Peyer's patch (tissue), 4 donors: ENCODE results near the gene KCNJ9. TPM values are rescaled to one million over a fixed set of nuclear protein-coding genes. Genes with fewer than 3 reads are reported as not detected.
"Not testable (repeated sequence)": the region's sequence is repeated elsewhere in the genome, so short reads cannot be mapped to it uniquely, and the experiment has no call there.

Experiments
- DNase-seq, 3 donors: peaks; one replicate each; pipeline ENCODE4 v3.0.0-alpha.2; 2017 to 2019
- H3K27ac ChIP-seq, 4 donors: fragments of 200-600 bp; sonication (generic); one replicate each; pipeline ENCODE4 v1.5.1; 2016 to 2019
- H3K27me3 ChIP-seq, 2 donors: fragments of 200-600 bp; sonication (generic); one replicate each; pipeline ENCODE4 v1.5.1; 2019
- H3K36me3 ChIP-seq, 3 donors: fragments of 200-600 bp; sonication (generic); one replicate each; pipeline ENCODE4 v1.5.1; 2016 to 2019
- H3K4me1 ChIP-seq, 4 donors: fragments of 200-600 bp; sonication (generic); one replicate each; pipeline ENCODE4 v1.5.1; 2016 to 2019
- H3K4me3 ChIP-seq, 4 donors: fragments of 200-600 bp; sonication (generic); 1 replicate in 3 of 4; 2 replicates in 1 of 4; pipeline ENCODE4 v1.5.1; 2016 to 2019; ENCODE audit warnings: mild to moderate bottlenecking in 1 of 4
- H3K9me3 ChIP-seq, 4 donors: fragments of 200-600 bp; sonication (generic); one replicate each; pipeline ENCODE4 v1.5.1; 2016 to 2019; ENCODE audit warnings: mild to moderate bottlenecking in 1 of 4
- CTCF ChIP-seq, 6 experiments: fragments of 450-650 bp in 4 of 6; fragments of 200-600 bp in 2 of 6; sonication (generic) in 1 of 6; IDR thresholded peaks; one replicate each; pipeline ENCODE4 v1.5.1; 2017 to 2019; ENCODE audit warnings: antibody characterized with exemption in 6 of 6, mild to moderate bottlenecking in 3 of 6, moderate library complexity in 1 of 6
- POLR2A ChIP-seq, 2 donors: fragments of 450-650 bp; IDR thresholded peaks; one replicate each; pipeline ENCODE4 v1.5.1; 2017; ENCODE audit warnings: antibody characterized with exemption in 2 of 2, mild to moderate bottlenecking in 2 of 2, moderate library complexity in 2 of 2
- total RNA-seq, 4 donors: library from RNA; depleted of rRNA; stranded (reverse); fragments of >200 nt; gene quantifications; one replicate each; pipeline ENCODE4 v1.1.0, GENCODE V29; 2016

KCNJ9 gene
- total RNA-seq, 4 donors from 2014 or later = not detected

GRCh38 chr1:160046494-160047110 lies 34.7 kb upstream of the KCNJ9 start:
- DNase-seq = peak in 2 of 3 donors; percentile 54 to 61
- H3K27me3 ChIP-seq = no peaks in the 10 kb centered on the region
- no peaks in the 10 kb centered on the region for H3K36me3 ChIP-seq
- H3K4me1 ChIP-seq = peaks cover 0 to 21% (median 0%) of the 10 kb centered on the region in 4 donors
- H3K27ac ChIP-seq = no peak overlapping the region
- TF ChIP-seq POLR2A (IDR thresholded peaks at IDR 0.05) (no peak), CTCF (IDR thresholded peaks at IDR 0.05) (peak; percentile 36 to 71 (median 54))
- H3K9me3 ChIP-seq = no peaks in the 10 kb centered on the region
- peak overlapping the region in 1 of 4 donors; percentile 4 for H3K4me3 ChIP-seq

GRCh38 chr1:160047111-160047991 lies 34.0 kb upstream of the KCNJ9 start:
- DNase-seq = no peak
- H3K4me1 ChIP-seq = peaks cover 0 to 21% (median 0%) of the 10 kb centered on the region in 4 donors
- TF ChIP-seq CTCF (IDR thresholded peaks at IDR 0.05) (no peak), POLR2A (IDR thresholded peaks at IDR 0.05) (no peak)
- no peaks in the 10 kb centered on the region for H3K27me3 ChIP-seq
- H3K27ac ChIP-seq = no peak overlapping the region
- no peaks in the 10 kb centered on the region for H3K9me3 ChIP-seq
- no peaks in the 10 kb centered on the region for H3K36me3 ChIP-seq
- H3K4me3 ChIP-seq = peak overlapping the region in 1 of 4 donors; percentile 4

- H3K27me3 ChIP-seq = no peaks in the 10 kb centered on the region
- H3K9me3 ChIP-seq = no peaks in the 10 kb centered on the region
- H3K36me3 ChIP-seq = no peaks in the 10 kb centered on the region
- no peak overlapping the region for H3K27ac ChIP-seq
- no peak for DNase-seq
- peaks cover 0 to 21% (median 0%) of the 10 kb centered on the region in 4 donors for H3K4me1 ChIP-seq
- TF ChIP-seq POLR2A (IDR thresholded peaks at IDR 0.05) (no peak), CTCF (IDR thresholded peaks at IDR 0.05) (no peak)
- H3K4me3 ChIP-seq = no peak overlapping the region
Observed at GRCh38 chr1:160048335-160048734, 33.0 kb upstream of the KCNJ9 start.

GRCh38 chr1:160049101-160049500 lies 32.2 kb upstream of the KCNJ9 start:
- TF ChIP-seq POLR2A (IDR thresholded peaks at IDR 0.05) (no peak), CTCF (IDR thresholded peaks at IDR 0.05) (no peak)
- no peak overlapping the region for H3K4me3 ChIP-seq
- no peaks in the 10 kb centered on the region for H3K27me3 ChIP-seq

GRCh38 chr1:160050182-160050581 lies 31.2 kb upstream of the KCNJ9 start:
- not testable (repeated sequence) for H3K4me3 ChIP-seq, H3K27ac ChIP-seq, H3K36me3 ChIP-seq, H3K9me3 ChIP-seq, H3K27me3 ChIP-seq, DNase-seq
- H3K4me1 ChIP-seq = peaks cover 0 to 21% (median 0%) of the 10 kb centered on the region in 4 donors

More at GRCh38 chr1:160049101-160049500, 32.2 kb upstream of the KCNJ9 start:
- no peak for DNase-seq
- Histone ChIP-seq H3K27ac (no peak overlapping the region), H3K4me1 (peaks cover 0 to 21% (median 0%) of the 10 kb centered on the region in 4 donors), H3K9me3 (no peaks in the 10 kb centered on the region), H3K36me3 (no peaks in the 10 kb centered on the region)

- Histone ChIP-seq H3K9me3 (no peaks in the 10 kb centered on the region), H3K4me1 (peaks cover 0 to 21% (median 0%) of the 10 kb centered on the region in 4 donors), H3K27me3 (no peaks in the 10 kb centered on the region), H3K27ac (no peak overlapping the region), H3K36me3 (no peaks in the 10 kb centered on the region), H3K4me3 (no peak overlapping the region)
- DNase-seq = no peak
- no peak for TF ChIP-seq POLR2A (IDR thresholded peaks at IDR 0.05)
- TF ChIP-seq CTCF (IDR thresholded peaks at IDR 0.05) = no peak
Observed at GRCh38 chr1:160050619-160051018, 30.7 kb upstream of the KCNJ9 start.
